ENCODE measurements around the gene AOAH. TPM values are rescaled to one million over a fixed set of nuclear protein-coding genes. Genes with fewer than 3 reads are reported as not detected.

AOAH gene
- total and polyA plus RNA-seq, 9 of the 15 experiments (the other 6 are each of a cell fraction or from before 2014, with no cell fraction given): not detected

DNA sequence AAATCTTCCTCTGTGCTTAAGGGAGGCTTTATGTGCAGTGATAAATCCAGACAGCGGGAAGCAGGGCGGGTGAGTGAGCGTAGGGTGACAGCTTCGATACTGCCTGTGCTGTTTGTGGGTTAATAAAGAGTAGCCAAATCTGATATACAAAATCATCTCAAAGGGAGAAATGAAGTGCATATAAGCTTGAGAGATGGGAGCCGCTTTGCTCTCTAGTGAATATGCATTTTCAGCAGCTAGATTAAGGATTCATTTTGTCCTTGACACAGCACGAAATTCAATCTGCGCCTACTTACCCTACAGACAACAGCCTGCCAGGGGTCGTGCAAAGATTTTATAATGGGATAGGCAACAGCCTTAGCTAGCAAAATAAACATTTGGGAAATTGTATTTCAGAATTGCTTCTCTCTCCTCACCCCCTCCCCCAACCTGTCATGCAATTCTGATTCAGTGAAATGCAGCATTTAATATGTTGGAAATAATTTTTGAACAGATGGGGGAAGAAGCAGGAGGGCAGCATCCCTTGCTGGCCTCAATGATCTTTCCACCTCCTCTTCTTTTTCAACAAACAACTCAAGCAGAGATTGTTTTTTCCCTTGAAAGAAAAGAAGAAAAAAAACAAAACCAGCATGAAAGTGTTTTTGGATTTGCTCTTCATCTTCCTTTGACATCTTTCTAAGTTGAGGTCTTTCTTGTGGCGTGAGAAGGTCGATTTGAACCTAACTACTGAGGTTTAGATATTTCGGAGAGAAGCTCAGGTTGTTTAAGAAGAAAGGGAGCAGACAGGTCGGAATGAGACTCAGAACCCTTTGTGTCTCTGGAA is 117.9 kb downstream of the AOAH start (continued):
- TF ChIP-seq TGIF2 (CRISPR knock-in tag; IDR thresholded peaks at IDR 0.05): no peak
- TF ChIP-seq HLTF (IDR thresholded peaks at IDR 0.05): no peak
- no peak for TF ChIP-seq PYGO2 (tag; IDR thresholded peaks at IDR 0.05)
- TF ChIP-seq, protein P1, sequence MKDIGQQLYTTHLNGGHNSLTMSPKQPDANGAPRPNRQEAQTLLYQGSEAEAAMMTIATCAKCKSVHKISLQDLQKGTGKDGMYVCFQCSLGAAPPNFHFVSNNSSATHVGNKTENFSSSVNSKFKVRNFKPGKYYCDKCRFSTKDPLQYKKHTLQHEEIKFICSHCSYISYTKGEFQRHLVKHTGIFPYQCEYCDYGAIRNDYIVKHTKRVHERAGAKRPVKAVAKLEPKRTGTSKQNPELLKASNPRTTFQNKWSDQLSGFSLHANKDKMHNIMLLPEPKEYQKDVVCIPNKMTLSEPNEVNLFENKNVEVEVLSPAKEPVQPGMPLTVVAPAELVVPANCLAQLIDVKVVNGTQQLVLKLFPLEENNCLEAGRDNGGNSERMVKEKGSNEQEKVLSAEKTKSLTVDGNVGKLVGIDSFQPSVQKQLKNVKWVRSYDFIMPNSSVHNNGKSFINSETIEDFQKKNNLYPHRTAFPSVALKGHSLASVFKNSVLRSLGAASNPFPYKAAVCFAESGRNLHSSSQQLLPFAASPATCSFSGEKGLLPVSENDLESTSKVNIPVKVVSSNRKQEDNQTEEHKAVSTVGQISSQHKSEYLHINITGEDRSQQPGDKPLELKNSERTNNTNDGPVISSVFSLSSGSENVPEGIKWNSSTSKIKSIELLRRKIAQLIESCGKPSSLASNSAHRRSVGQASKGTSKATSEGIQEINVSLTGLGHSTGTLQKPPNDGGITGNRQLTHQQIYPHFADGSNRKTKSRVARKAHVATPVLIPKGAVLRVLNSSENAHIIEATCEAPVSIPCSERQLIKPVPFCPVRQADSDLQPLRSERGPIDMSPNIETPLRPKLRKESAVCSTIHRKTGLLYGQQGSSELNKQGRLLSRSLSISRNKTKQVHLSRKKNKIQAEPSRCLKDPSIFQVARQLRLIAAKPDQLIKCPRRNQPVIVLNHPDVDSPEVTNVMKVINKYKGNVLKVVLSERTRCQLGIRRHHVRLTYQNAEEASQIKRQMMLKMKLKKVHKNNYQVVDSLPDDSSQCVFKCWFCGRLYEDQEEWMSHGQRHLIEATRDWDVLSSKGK (CRISPR knock-in tag; IDR thresholded peaks at IDR 0.05): no peak
- TF ChIP-seq ZNF12 (CRISPR knock-in tag; IDR thresholded peaks at IDR 0.05): no peak
- TF ChIP-seq, protein P2, sequence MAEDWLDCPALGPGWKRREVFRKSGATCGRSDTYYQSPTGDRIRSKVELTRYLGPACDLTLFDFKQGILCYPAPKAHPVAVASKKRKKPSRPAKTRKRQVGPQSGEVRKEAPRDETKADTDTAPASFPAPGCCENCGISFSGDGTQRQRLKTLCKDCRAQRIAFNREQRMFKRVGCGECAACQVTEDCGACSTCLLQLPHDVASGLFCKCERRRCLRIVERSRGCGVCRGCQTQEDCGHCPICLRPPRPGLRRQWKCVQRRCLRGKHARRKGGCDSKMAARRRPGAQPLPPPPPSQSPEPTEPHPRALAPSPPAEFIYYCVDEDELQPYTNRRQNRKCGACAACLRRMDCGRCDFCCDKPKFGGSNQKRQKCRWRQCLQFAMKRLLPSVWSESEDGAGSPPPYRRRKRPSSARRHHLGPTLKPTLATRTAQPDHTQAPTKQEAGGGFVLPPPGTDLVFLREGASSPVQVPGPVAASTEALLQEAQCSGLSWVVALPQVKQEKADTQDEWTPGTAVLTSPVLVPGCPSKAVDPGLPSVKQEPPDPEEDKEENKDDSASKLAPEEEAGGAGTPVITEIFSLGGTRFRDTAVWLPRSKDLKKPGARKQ (CRISPR knock-in tag; IDR thresholded peaks at IDR 0.05): no peak
